ENCODE data around the gene HSPA9.

HSPA9 gene

GRCh38 chr5:138600446-138600845, 25.2 kb upstream of the HSPA9 start:
- DNase-seq (ENCODE audit: low read depth, low spot score), result no peak
- Histone ChIP-seq H3K9me3 (ENCODE audit: low read depth, low read length) (no peaks in the 10 kb centered on the region), H3K27ac (no peak overlapping the region), H3K9ac (ENCODE audit: insufficient read length) (no peak overlapping the region), H3K36me3 (ENCODE audit: insufficient read depth, low read length) (no peaks in the 10 kb centered on the region), H3K4me3 (no peak overlapping the region)
- no peak for TF ChIP-seq EZH2 (IDR thresholded peaks at IDR 0.05)
- TF ChIP-seq FOXP2 (optimal IDR thresholded peaks at IDR 0.05; ENCODE audit: control extremely low read depth, extremely low read length, insufficient read depth), result no peak
- no peak for TF ChIP-seq POLR2AphosphoS5 (IDR thresholded peaks at IDR 0.05; ENCODE audit: borderline replicate concordance, low read depth, low read length)

GRCh38 chr5:138597661-138598400, 22.6 kb upstream of the HSPA9 start:
- Histone ChIP-seq H3K4me3 (no peak overlapping the region), H3K9ac (ENCODE audit: insufficient read length) (no peak overlapping the region), H3K36me3 (ENCODE audit: insufficient read depth, low read length) (no peaks in the 10 kb centered on the region), H3K27ac (no peak overlapping the region), H3K9me3 (ENCODE audit: low read depth, low read length) (no peaks in the 10 kb centered on the region)
- TF ChIP-seq FOXP2 (optimal IDR thresholded peaks at IDR 0.05; ENCODE audit: control extremely low read depth, extremely low read length, insufficient read depth) (no peak), POLR2AphosphoS5 (IDR thresholded peaks at IDR 0.05; ENCODE audit: borderline replicate concordance, low read depth, low read length) (no peak), EZH2 (IDR thresholded peaks at IDR 0.05) (no peak)
- DNase-seq (ENCODE audit: low read depth, low spot score), result no peak

GRCh38 chr5:138596105-138596881, 21.1 kb upstream of the HSPA9 start:
- TF ChIP-seq FOXP2 (optimal IDR thresholded peaks at IDR 0.05; ENCODE audit: control extremely low read depth, extremely low read length, insufficient read depth) (no peak), POLR2AphosphoS5 (IDR thresholded peaks at IDR 0.05; ENCODE audit: borderline replicate concordance, low read depth, low read length) (no peak), EZH2 (IDR thresholded peaks at IDR 0.05) (no peak)
- Histone ChIP-seq H3K27ac (no peak overlapping the region), H3K4me3 (no peak overlapping the region), H3K36me3 (ENCODE audit: insufficient read depth, low read length) (no peaks in the 10 kb centered on the region), H3K9me3 (ENCODE audit: low read depth, low read length) (no peaks in the 10 kb centered on the region), H3K9ac (ENCODE audit: insufficient read length) (no peak overlapping the region)
- no peak for DNase-seq (ENCODE audit: low read depth, low spot score)

DNA sequence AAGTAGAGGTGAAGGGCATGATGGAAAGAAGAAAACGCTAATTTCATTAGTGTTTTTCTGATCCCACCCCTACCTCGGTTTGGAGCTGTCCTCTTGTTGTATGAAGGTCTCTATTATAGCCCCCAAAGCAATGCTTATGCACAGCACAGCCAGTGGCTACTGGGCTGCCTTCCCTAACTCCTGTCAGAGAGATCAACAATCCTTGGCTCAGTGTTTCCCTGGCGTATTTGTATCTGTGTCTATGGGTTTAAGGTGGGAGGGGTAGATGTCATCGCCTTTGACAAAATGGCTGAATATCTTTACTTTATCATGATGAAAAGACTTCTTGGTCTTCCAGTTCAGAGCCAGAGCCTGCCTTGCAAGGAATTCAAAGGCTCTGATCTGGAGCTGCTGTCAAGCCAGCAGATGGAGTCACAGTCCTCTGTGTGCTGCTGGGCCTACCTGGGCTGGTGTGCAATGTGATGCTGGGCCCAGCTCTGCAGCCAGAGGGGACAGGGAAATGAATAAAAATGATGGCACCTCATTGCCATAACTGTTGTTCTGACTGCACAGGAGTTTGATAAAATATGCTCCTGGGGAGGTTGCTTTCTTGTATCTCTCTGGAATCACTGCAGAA, 20.1 kb upstream of the HSPA9 start:
- TF ChIP-seq EZH2 (IDR thresholded peaks at IDR 0.05) (no peak), FOXP2 (optimal IDR thresholded peaks at IDR 0.05; ENCODE audit: control extremely low read depth, extremely low read length, insufficient read depth) (no peak)
- Histone ChIP-seq H3K9me3 (ENCODE audit: low read depth, low read length) (no peaks in the 10 kb centered on the region), H3K36me3 (ENCODE audit: insufficient read depth, low read length) (no peaks in the 10 kb centered on the region), H3K9ac (ENCODE audit: insufficient read length) (no peak overlapping the region), H3K27ac (no peak overlapping the region), H3K4me3 (no peak overlapping the region)
- no peak for DNase-seq (ENCODE audit: low read depth, low spot score)

DNA sequence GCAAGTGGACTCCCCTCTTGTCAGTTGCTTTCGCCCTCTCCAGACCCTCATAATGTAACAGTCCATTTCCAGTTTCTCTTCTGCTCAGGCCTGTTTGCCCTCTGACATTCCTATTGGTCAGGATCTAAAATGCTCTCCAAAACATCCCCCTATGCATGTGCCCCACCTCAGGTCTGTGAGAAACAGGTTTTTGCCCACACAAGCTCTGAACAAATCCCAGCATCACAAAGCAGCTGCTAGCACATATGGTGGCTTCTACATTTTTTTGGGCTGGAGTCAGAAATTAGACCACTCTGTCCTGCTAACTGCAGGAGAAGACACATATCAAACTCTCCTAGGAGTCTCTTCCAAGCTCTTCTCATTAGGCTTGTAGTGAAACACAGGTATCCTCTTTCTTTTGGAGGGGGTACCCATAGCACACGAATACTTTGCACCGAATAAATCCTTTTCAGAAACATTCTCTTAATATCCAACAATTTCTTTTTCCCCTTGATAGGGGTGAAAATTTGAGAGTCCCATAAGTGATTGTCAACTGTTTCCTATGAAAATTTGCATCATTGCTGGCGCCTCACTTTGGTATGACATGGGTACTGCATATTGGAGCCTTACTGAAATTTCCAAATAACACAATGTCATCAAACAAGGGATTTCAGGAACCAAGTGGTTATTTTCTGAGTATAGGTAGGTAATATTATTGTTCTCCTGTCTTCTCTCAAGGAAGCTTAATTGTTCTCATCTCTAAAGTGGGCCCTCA, 19.3 kb upstream of the HSPA9 start:
- Histone ChIP-seq H3K9me3 (ENCODE audit: low read depth, low read length) (no peaks in the 10 kb centered on the region), H3K27ac (no peak overlapping the region), H3K9ac (ENCODE audit: insufficient read length) (no peak overlapping the region), H3K36me3 (ENCODE audit: insufficient read depth, low read length) (no peaks in the 10 kb centered on the region), H3K4me3 (no peak overlapping the region)
- DNase-seq (ENCODE audit: low read depth, low spot score), result no peak
- TF ChIP-seq FOXP2 (optimal IDR thresholded peaks at IDR 0.05; ENCODE audit: control extremely low read depth, extremely low read length, insufficient read depth) (no peak), EZH2 (IDR thresholded peaks at IDR 0.05) (no peak), POLR2AphosphoS5 (IDR thresholded peaks at IDR 0.05; ENCODE audit: borderline replicate concordance, low read depth, low read length) (no peak)

DNA sequence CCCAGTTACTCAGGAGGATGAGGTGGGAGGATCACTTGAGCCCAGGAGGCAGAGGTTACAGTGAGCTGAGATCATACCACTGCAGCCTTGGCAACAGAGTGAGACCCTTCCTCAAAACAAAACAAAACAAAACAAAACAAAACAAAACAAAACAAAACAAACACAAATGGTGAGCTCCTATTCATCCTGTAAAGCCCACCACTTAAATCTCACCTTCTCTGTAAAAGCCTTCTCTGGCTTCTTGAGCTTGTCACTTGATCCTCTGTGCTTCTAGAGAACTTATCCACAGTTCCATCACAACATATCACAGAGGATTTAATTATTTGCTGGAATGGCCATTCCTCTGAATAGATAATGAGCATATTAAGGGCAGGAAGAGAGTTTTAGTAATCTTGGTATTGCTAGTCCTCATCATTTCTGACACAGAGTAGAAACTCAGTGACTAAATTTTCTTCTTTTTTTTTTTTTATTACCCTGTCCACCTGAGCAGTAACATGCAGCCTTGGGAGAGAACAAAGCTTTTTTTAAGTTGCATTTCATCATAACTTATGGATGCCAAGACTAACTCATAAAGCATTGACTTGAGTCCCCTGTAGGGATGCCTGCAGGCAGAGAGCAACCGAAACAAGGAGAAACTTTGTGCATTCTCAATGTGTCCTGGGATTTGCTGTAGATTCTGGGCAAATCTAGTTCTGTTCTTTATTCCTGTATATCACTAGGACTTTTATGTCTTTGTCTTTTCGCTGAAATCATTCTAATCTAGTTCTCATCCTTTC, 13.0 kb upstream of the HSPA9 start:
- TF ChIP-seq POLR2AphosphoS5 (IDR thresholded peaks at IDR 0.05; ENCODE audit: borderline replicate concordance, low read depth, low read length) (no peak), EZH2 (IDR thresholded peaks at IDR 0.05) (no peak), FOXP2 (optimal IDR thresholded peaks at IDR 0.05; ENCODE audit: control extremely low read depth, extremely low read length, insufficient read depth) (no peak)
- no peaks in the 10 kb centered on the region for H3K36me3 ChIP-seq (ENCODE audit: insufficient read depth, low read length)
- no peak overlapping the region for H3K4me3 ChIP-seq
- no peak overlapping the region for H3K9ac ChIP-seq (ENCODE audit: insufficient read length)
- H3K9me3 ChIP-seq (ENCODE audit: low read depth, low read length), result no peaks in the 10 kb centered on the region
- no peak overlapping the region for H3K27ac ChIP-seq
- no peak for DNase-seq (ENCODE audit: low read depth, low spot score)

GRCh38 chr5:138585157-138585556, 10.0 kb upstream of the HSPA9 start:
- Histone ChIP-seq H3K9me3 (ENCODE audit: low read depth, low read length) (no peaks in the 10 kb centered on the region), H3K36me3 (ENCODE audit: insufficient read depth, low read length) (no peaks in the 10 kb centered on the region), H3K9ac (ENCODE audit: insufficient read length) (no peak overlapping the region), H3K27ac (no peak overlapping the region), H3K4me3 (no peak overlapping the region)
- DNase-seq (ENCODE audit: low read depth, low spot score), result no peak
- no peak for TF ChIP-seq FOXP2 (optimal IDR thresholded peaks at IDR 0.05; ENCODE audit: control extremely low read depth, extremely low read length, insufficient read depth)
- no peak for TF ChIP-seq EZH2 (IDR thresholded peaks at IDR 0.05)
- no peak for TF ChIP-seq POLR2AphosphoS5 (IDR thresholded peaks at IDR 0.05; ENCODE audit: borderline replicate concordance, low read depth, low read length)

Data from SK-N-MC (cell line).